Smooth muscle cell (in vitro differentiated cells): Measurements from ENCODE around the gene COPS8. TPM values are rescaled to one million over a fixed set of nuclear protein-coding genes. Genes with fewer than 3 reads are reported as not detected.

ENCODE experiments used
- DNase-seq: peaks from one replicate; lab custom pipeline; 2025; ENCODE audit not compliant: unreplicated experiment; lab: John Stamatoyannopoulos, UW
- H2AFZ ChIP-seq: fragments of 200-600 bp; sonication (generic); 2 replicates; pipeline ENCODE4 v1.6.0; 2016; ENCODE audit warnings: antibody characterized with exemption, low read depth, mild to moderate bottlenecking
- H3F3A ChIP-seq: fragments of 200-600 bp; sonication (generic); 2 replicates; pipeline ENCODE4 v1.6.0; 2017; ENCODE audit warnings: antibody characterized with exemption, low read depth
- H3K27ac ChIP-seq: fragments of 200-600 bp; sonication (generic); 2 replicates; pipeline ENCODE4 v1.5.1; 2016; ENCODE audit warnings: low read depth, mild to moderate bottlenecking
- H3K27me3 ChIP-seq: fragments of 200-600 bp; sonication (generic); 2 replicates; pipeline ENCODE4 v1.6.1; 2016; ENCODE audit warnings: low read depth, mild to moderate bottlenecking
- H3K36me3 ChIP-seq: fragments of 200-600 bp; sonication (generic); 2 replicates; pipeline ENCODE4 v1.5.1; 2016; ENCODE audit warnings: low read depth
- H3K4me1 ChIP-seq: fragments of 200-600 bp; sonication (generic); 2 replicates; pipeline ENCODE4 v1.5.1; 2016; ENCODE audit warnings: low read depth
- H3K4me2 ChIP-seq: fragments of 200-600 bp; sonication (generic); 2 replicates; pipeline ENCODE4 v1.6.0; 2016; ENCODE audit warnings: mild to moderate bottlenecking
- H3K4me3 ChIP-seq: fragments of 200-600 bp; sonication (generic); 2 replicates; pipeline ENCODE4 v1.5.1; 2016; ENCODE audit warnings: mild to moderate bottlenecking
- H3K79me2 ChIP-seq: fragments of 200-600 bp; sonication (generic); 2 replicates; pipeline ENCODE4 v1.6.0; 2016; ENCODE audit warnings: low read depth, mild to moderate bottlenecking
- H3K9ac ChIP-seq: fragments of 200-600 bp; sonication (generic); 2 replicates; pipeline ENCODE4 v1.6.0; 2016; ENCODE audit warnings: low read depth
- H3K9me3 ChIP-seq: fragments of 200-600 bp; sonication (generic); replicated peaks from 2 replicates; pipeline ENCODE4 v1.5.1; 2016; ENCODE audit warnings: low read depth
- H4K20me1 ChIP-seq: fragments of 200-600 bp; sonication (generic); 2 replicates; pipeline ENCODE4 v1.6.0; 2016; ENCODE audit warnings: low read depth
- CTCF ChIP-seq: fragments of 200-600 bp; sonication (generic); IDR thresholded peaks from 2 replicates; pipeline ENCODE4 v1.5.1; 2017; ENCODE audit warnings: borderline replicate concordance, mild to moderate bottlenecking, antibody characterized with exemption; ENCODE audit not compliant: insufficient read depth, poor library complexity, severe bottlenecking
- WGBS: methylation state at CpG from one replicate; pipeline ENCODE4 v1.1.7; 2016; ENCODE audit warnings: low lambda C conversion rate; 5-methylcytosine and 5-hydroxymethylcytosine counted together
- polyA plus RNA-seq: library from polyadenylated mRNA; unstranded; fragments of >200 nt; fragmentation: Nextera tagmentation; extraction: Ambion mirVana; gene quantifications from 2 replicates; pipeline ENCODE4 v1.2.1, GENCODE V29; 2016
- total RNA-seq: library from RNA; depleted of rRNA; stranded (reverse); fragments of >200 nt; gene quantifications from 2 replicates; pipeline ENCODE4 v1.2.3, GENCODE V29; 2014

Gene COPS8
- total and polyA plus RNA-seq, 2 experiments from 2014 or later = 132 to 159 TPM

- H3K79me2 ChIP-seq = no peaks in the 10 kb centered on the region
- H3K9ac ChIP-seq = no peak overlapping the region
- no peaks in the 10 kb centered on the region for H3K4me1 ChIP-seq
- no peaks in the 10 kb centered on the region for H3F3A ChIP-seq
- H3K4me2 ChIP-seq = no peak overlapping the region
- H4K20me1 ChIP-seq = no peaks in the 10 kb centered on the region
- no peaks in the 10 kb centered on the region for H3K36me3 ChIP-seq
- H3K27me3 ChIP-seq = no peaks in the 10 kb centered on the region
- 93% methylated on average over 1 of the region's 1 CpG for WGBS
- no peak for DNase-seq
- no peak for TF ChIP-seq CTCF
- H3K27ac ChIP-seq = no peak overlapping the region
- no peak overlapping the region for H2AFZ ChIP-seq
- no peak overlapping the region for H3K4me3 ChIP-seq
- no peaks in the 10 kb centered on the region for H3K9me3 ChIP-seq
Observed at GRCh38 chr2:237048595-237048994, 37.1 kb upstream of the COPS8 start.

- Histone ChIP-seq H3K4me1 (no peaks in the 10 kb centered on the region), H3K27me3 (no peaks in the 10 kb centered on the region), H3K9me3 (no peaks in the 10 kb centered on the region), H3K4me3 (no peak overlapping the region), H3F3A (no peaks in the 10 kb centered on the region), H3K79me2 (no peaks in the 10 kb centered on the region), H2AFZ (no peak overlapping the region), H3K4me2 (no peak overlapping the region), H3K9ac (no peak overlapping the region), H4K20me1 (no peaks in the 10 kb centered on the region), H3K36me3 (no peaks in the 10 kb centered on the region), H3K27ac (no peak overlapping the region)
- TF ChIP-seq CTCF = no peak
- 93% methylated on average over 8 of the region's 8 CpGs for WGBS
- DNase-seq = no peak
Observed at GRCh38 chr2:237051861-237052260, 33.8 kb upstream of the COPS8 start.

- no peak overlapping the region for H2AFZ ChIP-seq
- H3K27me3 ChIP-seq = no peaks in the 10 kb centered on the region
- H3K79me2 ChIP-seq = no peaks in the 10 kb centered on the region
- no peak overlapping the region for H3K4me2 ChIP-seq
- H3K9ac ChIP-seq = no peak overlapping the region
- H3K4me1 ChIP-seq = no peaks in the 10 kb centered on the region
- no peak overlapping the region for H3K27ac ChIP-seq
- DNase-seq = no peak
- H4K20me1 ChIP-seq = no peaks in the 10 kb centered on the region
- no peaks in the 10 kb centered on the region for H3F3A ChIP-seq
- TF ChIP-seq CTCF = no peak
- H3K9me3 ChIP-seq = no peaks in the 10 kb centered on the region
- H3K36me3 ChIP-seq = no peaks in the 10 kb centered on the region
- WGBS = 51% methylated on average over 2 of the region's 2 CpGs
- no peak overlapping the region for H3K4me3 ChIP-seq
Observed at GRCh38 chr2:237053066-237053465, 32.6 kb upstream of the COPS8 start.

GRCh38 chr2:237055386-237056100 lies 30.1 kb upstream of the COPS8 start:
- H3K4me2 ChIP-seq = no peak overlapping the region
- H3K9ac ChIP-seq = no peak overlapping the region
- no peak for TF ChIP-seq CTCF
- H3K27ac ChIP-seq = no peak overlapping the region
- no peak overlapping the region for H3K4me3 ChIP-seq
- no peaks in the 10 kb centered on the region for H4K20me1 ChIP-seq
- no peaks in the 10 kb centered on the region for H3K4me1 ChIP-seq
- H3K27me3 ChIP-seq = no peaks in the 10 kb centered on the region
- 96% methylated on average over 9 of the region's 9 CpGs for WGBS
- H3K36me3 ChIP-seq = no peaks in the 10 kb centered on the region
- DNase-seq = no peak
- no peaks in the 10 kb centered on the region for H3K9me3 ChIP-seq
- no peak overlapping the region for H2AFZ ChIP-seq
- no peaks in the 10 kb centered on the region for H3K79me2 ChIP-seq
- H3F3A ChIP-seq = no peaks in the 10 kb centered on the region
